Superior temporal gyrus (tissue), 1 donor: ENCODE measurements around the gene SELE.
"Not testable (repeated sequence)": the region's sequence is repeated elsewhere in the genome, so short reads cannot be mapped to it uniquely, and the experiment has no call there.

ENCODE experiments used
- DNase-seq: peaks from one replicate; pipeline ENCODE4 v3.0.0-alpha.2; 2016; ENCODE audit errors: extremely low spot score

The SELE gene

DNA sequence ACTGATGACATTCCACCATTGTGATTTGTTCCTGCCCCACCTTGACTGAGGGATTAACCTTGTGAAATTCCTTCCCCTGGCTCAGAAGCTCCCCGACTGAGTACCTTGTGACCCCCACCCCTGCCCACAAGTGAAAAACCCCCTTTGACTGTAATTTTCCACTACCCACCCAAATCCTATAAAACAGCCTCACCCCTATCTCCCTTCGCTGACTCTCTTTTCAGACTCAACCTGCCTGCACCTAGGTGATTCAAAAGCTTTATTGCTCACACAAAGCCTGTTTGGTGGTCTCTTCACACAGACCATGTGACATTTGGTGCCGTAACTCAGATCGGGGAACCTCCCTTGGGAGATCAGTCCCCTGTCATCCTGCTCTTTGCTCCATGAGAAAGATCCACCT is 50.7 kb downstream of the SELE start:
- DNase-seq, result not testable (repeated sequence)

DNA sequence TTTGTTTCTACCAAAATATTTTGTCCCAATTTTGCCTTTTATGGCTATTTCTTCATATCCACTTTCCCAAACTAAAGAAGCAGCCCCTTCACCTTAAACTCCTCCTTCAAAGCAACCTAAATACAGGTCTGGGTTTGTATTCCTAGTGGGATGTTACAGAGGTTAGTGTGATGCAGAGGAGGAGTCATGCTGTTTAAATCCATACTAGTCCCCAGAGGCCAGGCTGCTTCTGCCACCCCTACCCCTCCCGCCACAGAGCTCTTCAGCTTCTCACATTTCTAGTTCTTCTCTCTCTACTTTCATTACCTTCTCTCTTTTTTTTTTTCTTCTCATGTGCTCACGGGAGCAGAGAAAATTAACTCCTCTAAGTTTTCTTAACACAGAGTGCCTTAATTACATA is 51.8 kb downstream of the SELE start:
- no peak for DNase-seq

- no peak for DNase-seq
Observed at GRCh38 chr1:169681140-169681539, 52.7 kb downstream of the SELE start.

- no peak for DNase-seq
Observed at GRCh38 chr1:169680377-169681019, 53.4 kb downstream of the SELE start.

DNA sequence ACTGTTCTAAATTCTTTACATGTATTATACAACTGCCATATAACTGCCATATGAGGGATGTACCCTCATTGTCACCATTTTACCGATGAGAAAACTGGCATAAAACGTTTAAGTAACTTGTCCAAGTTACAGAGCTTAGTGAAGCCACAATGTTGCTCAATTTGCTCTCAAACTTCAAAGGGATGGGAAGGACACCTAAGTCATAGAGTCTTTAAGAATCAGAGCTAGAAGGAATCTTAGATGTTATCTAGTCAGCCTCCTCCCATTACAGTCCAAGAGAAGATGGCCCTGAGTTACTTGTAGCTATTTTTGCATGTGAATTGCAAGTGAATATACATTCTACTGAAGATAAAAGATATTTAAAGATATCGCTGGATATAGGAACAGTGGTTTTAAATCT is 54.2 kb downstream of the SELE start:
- no peak for DNase-seq

GRCh38 chr1:169676001-169676400 is 57.9 kb downstream of the SELE start:
- DNase-seq, result no peak
